Trophoblast cell (in vitro differentiated cells and primary cell): ENCODE data around the gene TRIP12.
A peak's percentile ranks its signal among the peaks of the same experiment; 100 is the strongest.
"Not testable (repeated sequence)": the region's sequence is repeated elsewhere in the genome, so short reads cannot be mapped to it uniquely, and the experiment has no call there.

Source experiments
- DNase-seq, 2 donors: peaks; one replicate each; pipeline ENCODE4 v3.0.0-alpha.2; 2016
- H2AFZ ChIP-seq: 2 replicates; pipeline ENCODE4 v1.6.1; 2013; ENCODE audit warnings: low read length, moderate library complexity, mild to moderate bottlenecking; ENCODE audit not compliant: insufficient read depth, poor library complexity
- H2AK5ac ChIP-seq: 2 replicates; pipeline ENCODE4 v1.6.1; 2013; ENCODE audit warnings: mild to moderate bottlenecking, low read length
- H2BK120ac ChIP-seq: 2 replicates; pipeline ENCODE4 v1.6.1; 2013; ENCODE audit warnings: low read length, mild to moderate bottlenecking, moderate library complexity; ENCODE audit not compliant: insufficient read depth, poor library complexity
- H2BK12ac ChIP-seq: 2 replicates; pipeline ENCODE4 v1.6.1; 2013; ENCODE audit warnings: mild to moderate bottlenecking, low read length, moderate library complexity
- H2BK5ac ChIP-seq: 2 replicates; pipeline ENCODE4 v1.6.1; 2013; ENCODE audit warnings: low read length, low read depth, moderate library complexity, mild to moderate bottlenecking; ENCODE audit not compliant: poor library complexity
- H3K14ac ChIP-seq: 2 replicates; pipeline ENCODE4 v1.6.1; 2013; ENCODE audit warnings: mild to moderate bottlenecking, low read length
- H3K18ac ChIP-seq: 2 replicates; pipeline ENCODE4 v1.6.1; 2013; ENCODE audit warnings: mild to moderate bottlenecking, low read length
- H3K23ac ChIP-seq: 2 replicates; pipeline ENCODE4 v1.6.1; 2013; ENCODE audit warnings: low read length
- H3K27ac ChIP-seq: 2 replicates; pipeline ENCODE4 v1.5.1; 2013; ENCODE audit warnings: low read depth, mild to moderate bottlenecking, inconsistent platforms, low read length, moderate library complexity
- H3K27me3 ChIP-seq: 2 replicates; pipeline ENCODE4 v1.6.1; 2013; ENCODE audit warnings: inconsistent platforms, mild to moderate bottlenecking, low read length, moderate library complexity; ENCODE audit not compliant: insufficient read depth
- H3K36me3 ChIP-seq, 2 experiments: 1 replicate in 1 of 2; 2 replicates in 1 of 2; pipeline ENCODE4 v1.6.1; 2013; ENCODE audit warnings: low read length in 2 of 2, mild to moderate bottlenecking in 2 of 2, moderate library complexity in 1 of 2; ENCODE audit not compliant: insufficient read depth in 2 of 2, control insufficient read depth in 1 of 2
- H3K4ac ChIP-seq: 2 replicates; pipeline ENCODE4 v1.6.1; 2013; ENCODE audit warnings: low read depth, mild to moderate bottlenecking, low read length, moderate library complexity
- H3K4me1 ChIP-seq, 2 experiments: 1 replicate in 1 of 2; 2 replicates in 1 of 2; pipeline ENCODE4 v1.6.1; 2013; ENCODE audit warnings: low read length in 2 of 2, mild to moderate bottlenecking in 2 of 2, moderate library complexity in 1 of 2; ENCODE audit not compliant: insufficient read depth in 2 of 2, control insufficient read depth in 1 of 2
- H3K4me2 ChIP-seq: 2 replicates; pipeline ENCODE4 v1.6.1; 2013; ENCODE audit warnings: inconsistent platforms, mild to moderate bottlenecking, low read length, moderate library complexity
- H3K4me3 ChIP-seq: 2 replicates; pipeline ENCODE4 v1.5.1; 2013; ENCODE audit warnings: mild to moderate bottlenecking, low read depth, low read length, inconsistent platforms
- H3K79me1 ChIP-seq: one replicate; pipeline ENCODE4 v1.6.1; 2013; ENCODE audit warnings: low read length
- H3K79me2 ChIP-seq: 2 replicates; pipeline ENCODE4 v1.6.1; 2013; ENCODE audit warnings: low read length, mild to moderate bottlenecking; ENCODE audit not compliant: control insufficient read depth, insufficient read depth, poor library complexity
- H3K9ac ChIP-seq: 2 replicates; pipeline ENCODE4 v1.6.1; 2013; ENCODE audit warnings: mild to moderate bottlenecking, low read length
- H3K9me3 ChIP-seq: 2 replicates; pipeline ENCODE4 v1.6.1; 2013; ENCODE audit warnings: low read depth, mild to moderate bottlenecking, control low read depth, inconsistent platforms, low read length; ENCODE audit not compliant: insufficient read depth
- H4K12ac ChIP-seq: 2 replicates; pipeline ENCODE4 v1.6.1; 2013; ENCODE audit warnings: low read depth, mild to moderate bottlenecking, low read length, moderate library complexity
- H4K8ac ChIP-seq: 2 replicates; pipeline ENCODE4 v1.6.1; 2013; ENCODE audit warnings: low read depth, mild to moderate bottlenecking, low read length, moderate library complexity
- H4K91ac ChIP-seq: one replicate; pipeline ENCODE4 v1.6.1; 2013; ENCODE audit warnings: low read depth, mild to moderate bottlenecking, low read length, moderate library complexity
- WGBS: extraction: QIAGEN DNeasy Blood & Tissue Kit; methylation state at CpG from one replicate; pipeline ENCODE4 v1.1.7; 2013; ENCODE audit warnings: missing lambda C conversion rate; ENCODE audit not compliant: insufficient read length, insufficient coverage; ENCODE audit errors: extremely low coverage; 5-methylcytosine and 5-hydroxymethylcytosine counted together

The TRIP12 gene

GRCh38 chr2:229903037-229903436 is 18.8 kb downstream of the TRIP12 start:
- DNase-seq = no peak
- Histone ChIP-seq H3K23ac (no peak overlapping the region), H2BK5ac (no peak overlapping the region), H4K8ac (no peak overlapping the region), H3K4me2 (no peak overlapping the region), H3K4ac (peak overlapping the region; percentile 82), H3K9me3 (no peaks in the 10 kb centered on the region), H3K27ac (no peak overlapping the region), H3K79me2 (peaks cover 6% of the 10 kb centered on the region), H3K4me1 (peaks cover 0 to 2% of the 10 kb centered on the region in 2 experiments), H3K79me1 (no peaks in the 10 kb centered on the region), H3K27me3 (no peaks in the 10 kb centered on the region), H3K4me3 (no peak overlapping the region), H3K9ac (no peak overlapping the region), H2AFZ (no peak overlapping the region), H4K91ac (no peak overlapping the region), H3K14ac (no peak overlapping the region), H2AK5ac (no peak overlapping the region), H4K12ac (no peak overlapping the region), H2BK120ac (no peak overlapping the region), H3K36me3 (peaks cover 9 to 14% of the 10 kb centered on the region in 2 experiments), H2BK12ac (no peak overlapping the region), H3K18ac (no peak overlapping the region)
- no CpG with 5 or more reads among the region's 3 CpGs for WGBS

DNA sequence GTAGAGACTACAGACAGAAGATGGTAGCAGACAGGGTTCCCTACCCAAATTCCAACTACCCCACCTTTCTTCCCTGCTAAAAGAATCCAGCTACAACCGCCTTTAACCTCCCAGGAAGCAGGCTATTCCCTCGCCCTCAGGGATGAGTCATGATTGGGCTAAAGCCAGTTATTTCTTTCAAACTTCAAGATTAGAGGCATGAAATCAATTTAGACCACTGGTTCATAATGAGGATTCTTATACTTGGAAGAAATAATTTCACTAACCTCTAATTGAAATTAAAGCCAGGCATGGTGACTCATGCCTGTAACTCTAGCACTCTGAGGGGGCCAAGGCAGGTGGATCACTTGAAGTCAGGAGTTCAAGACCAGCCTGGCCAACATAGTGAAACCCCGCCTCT is 20.0 kb downstream of the TRIP12 start:
- Histone ChIP-seq H2BK5ac (no peak overlapping the region), H3K36me3 (peaks cover 7 to 13% of the 10 kb centered on the region in 2 experiments), H4K91ac (no peak overlapping the region), H3K27ac (no peak overlapping the region), H4K12ac (no peak overlapping the region), H3K4me3 (no peak overlapping the region), H2AK5ac (no peak overlapping the region), H3K14ac (no peak overlapping the region), H3K4me2 (no peak overlapping the region), H3K79me2 (peaks cover 6% of the 10 kb centered on the region), H3K9me3 (no peaks in the 10 kb centered on the region), H3K18ac (no peak overlapping the region), H3K4ac (peak overlapping the region; percentile 69), H3K79me1 (no peaks in the 10 kb centered on the region), H3K27me3 (no peaks in the 10 kb centered on the region), H2BK12ac (no peak overlapping the region), H3K23ac (no peak overlapping the region), H2AFZ (no peak overlapping the region), H3K4me1 (peaks cover 0 to 2% of the 10 kb centered on the region in 2 experiments), H4K8ac (no peak overlapping the region), H3K9ac (no peak overlapping the region), H2BK120ac (no peak overlapping the region)
- peak in 1 of 2 donors; percentile 23 for DNase-seq
- no CpG with 5 or more reads among the region's 3 CpGs for WGBS

DNA sequence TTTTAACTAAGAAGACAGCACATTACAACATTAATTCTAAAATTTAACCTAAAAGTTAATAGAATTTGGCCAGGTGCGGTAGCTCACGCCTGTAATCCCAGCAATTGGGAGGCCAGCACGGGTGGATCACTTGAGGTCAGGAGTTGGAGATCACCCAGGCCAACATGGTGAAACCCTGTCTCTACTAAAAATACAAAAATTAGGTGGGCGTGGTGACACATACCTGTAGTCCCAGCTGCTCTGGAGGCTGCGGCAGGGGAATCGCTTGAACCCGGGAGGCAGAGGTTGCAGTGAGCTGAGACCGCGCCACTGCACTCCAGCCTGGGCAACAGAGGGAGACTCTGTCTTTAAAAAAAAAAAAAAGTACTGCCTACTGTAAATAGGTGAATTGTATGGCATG is 21.3 kb downstream of the TRIP12 start:
- H3K36me3 ChIP-seq = peaks cover 7 to 13% of the 10 kb centered on the region in 2 experiments
- not testable (repeated sequence) for DNase-seq, H3K9ac ChIP-seq, H3K23ac ChIP-seq, H3K4me3 ChIP-seq, H3K18ac ChIP-seq, H4K91ac ChIP-seq, H3K27me3 ChIP-seq, H3K4me2 ChIP-seq, H2BK120ac ChIP-seq, H4K8ac ChIP-seq, H3K79me2 ChIP-seq, H4K12ac ChIP-seq, H2BK5ac ChIP-seq, H3K4me1 ChIP-seq, H2BK12ac ChIP-seq, H2AFZ ChIP-seq, H3K79me1 ChIP-seq, H3K27ac ChIP-seq, H3K14ac ChIP-seq, H2AK5ac ChIP-seq, H3K9me3 ChIP-seq
- H3K4ac ChIP-seq = peak overlapping the region; percentile 79
- no CpG with 5 or more reads among the region's 9 CpGs for WGBS

- Histone ChIP-seq H3K4me2 (no peak overlapping the region), H3K36me3 (peaks cover 7 to 13% of the 10 kb centered on the region in 2 experiments), H2AFZ (no peak overlapping the region), H3K4me1 (peaks cover 0 to 2% of the 10 kb centered on the region in 2 experiments), H2BK12ac (no peak overlapping the region), H4K12ac (no peak overlapping the region), H3K18ac (no peak overlapping the region), H3K79me1 (no peaks in the 10 kb centered on the region), H2BK5ac (no peak overlapping the region), H2BK120ac (no peak overlapping the region), H3K79me2 (peaks cover 6% of the 10 kb centered on the region), H3K23ac (no peak overlapping the region), H3K4ac (no peak overlapping the region), H4K8ac (no peak overlapping the region), H2AK5ac (no peak overlapping the region), H3K9ac (no peak overlapping the region), H3K14ac (no peak overlapping the region), H3K9me3 (no peaks in the 10 kb centered on the region), H4K91ac (no peak overlapping the region), H3K27me3 (no peaks in the 10 kb centered on the region), H3K4me3 (no peak overlapping the region), H3K27ac (no peak overlapping the region)
- no CpG with 5 or more reads among the region's 3 CpGs for WGBS
- no peak for DNase-seq
Measured at GRCh38 chr2:229900012-229900411, 21.8 kb downstream of the TRIP12 start.
